SIG-M5 (cell line): ENCODE results near the gene SLC12A3.
"Not testable (repeated sequence)": the region's sequence is repeated elsewhere in the genome, so short reads cannot be mapped to it uniquely, and the experiment has no call there.

ENCODE experiments used
- DNase-seq: peaks from one replicate; lab custom pipeline; 2025; lab: John Stamatoyannopoulos, UW

SLC12A3 gene

GRCh38 chr16:56921571-56921970, 56.6 kb downstream of the SLC12A3 start:
- no peak for DNase-seq

GRCh38 chr16:56923481-56924091, 58.6 kb downstream of the SLC12A3 start:
- DNase-seq = no peak

GRCh38 chr16:56927471-56927870, 62.5 kb downstream of the SLC12A3 start:
- DNase-seq = no peak

DNA sequence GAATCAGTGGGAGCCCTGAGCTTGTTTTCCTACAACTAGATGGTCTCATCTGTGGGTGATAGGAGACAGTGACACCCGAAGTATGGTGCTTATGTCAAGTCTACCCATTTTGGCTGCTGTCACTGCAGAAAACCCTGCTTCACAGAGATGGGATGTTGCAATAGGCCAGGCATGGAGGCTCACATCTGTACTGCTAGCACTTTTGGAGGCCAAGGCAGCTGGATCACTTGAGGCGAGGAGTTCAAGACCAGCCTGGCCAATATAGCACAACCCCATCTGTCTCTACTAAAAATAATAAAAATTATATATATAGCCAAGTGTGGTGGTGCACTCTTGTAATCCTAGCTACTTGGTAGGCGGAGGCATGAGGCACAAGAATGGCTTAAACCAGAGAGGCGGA, 64.6 kb downstream of the SLC12A3 start:
- no peak for DNase-seq

DNA sequence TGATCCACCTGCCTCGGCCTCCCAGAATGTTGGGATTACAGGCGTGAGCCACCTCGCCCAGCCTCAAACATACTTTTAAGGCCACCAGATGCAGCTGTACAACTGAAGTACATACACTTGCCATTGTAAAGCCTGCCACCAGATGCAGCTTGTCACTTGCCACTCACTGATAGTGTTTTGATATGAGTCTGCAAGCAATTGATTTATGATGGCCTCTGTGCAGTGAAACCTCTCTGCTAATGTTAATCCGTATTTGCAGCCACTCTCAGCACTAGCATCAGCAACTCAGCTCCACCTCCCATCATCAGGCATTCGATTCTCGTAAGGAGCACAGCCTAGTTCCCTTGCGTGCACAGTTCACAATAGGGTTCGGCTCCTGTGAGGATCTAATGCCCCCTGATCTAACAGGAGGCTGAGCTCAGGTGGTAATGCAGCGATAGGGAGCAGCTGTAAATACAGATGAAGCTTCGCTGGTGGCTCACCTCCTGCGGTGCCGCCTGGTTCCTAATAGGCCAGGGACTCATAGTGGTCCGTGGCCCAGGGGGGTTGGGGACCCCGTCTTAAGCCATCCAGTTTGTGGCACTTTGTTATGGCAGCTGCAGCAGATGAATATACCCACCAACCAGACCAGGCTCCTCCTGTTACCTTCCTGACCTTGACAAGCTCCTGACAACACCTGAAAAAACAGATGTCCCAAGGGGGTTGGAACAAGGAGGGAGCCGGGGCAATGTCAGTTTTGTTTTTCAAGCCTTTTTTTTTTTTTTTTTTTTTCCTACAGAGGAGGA, 65.7 kb downstream of the SLC12A3 start:
- no peak for DNase-seq

DNA sequence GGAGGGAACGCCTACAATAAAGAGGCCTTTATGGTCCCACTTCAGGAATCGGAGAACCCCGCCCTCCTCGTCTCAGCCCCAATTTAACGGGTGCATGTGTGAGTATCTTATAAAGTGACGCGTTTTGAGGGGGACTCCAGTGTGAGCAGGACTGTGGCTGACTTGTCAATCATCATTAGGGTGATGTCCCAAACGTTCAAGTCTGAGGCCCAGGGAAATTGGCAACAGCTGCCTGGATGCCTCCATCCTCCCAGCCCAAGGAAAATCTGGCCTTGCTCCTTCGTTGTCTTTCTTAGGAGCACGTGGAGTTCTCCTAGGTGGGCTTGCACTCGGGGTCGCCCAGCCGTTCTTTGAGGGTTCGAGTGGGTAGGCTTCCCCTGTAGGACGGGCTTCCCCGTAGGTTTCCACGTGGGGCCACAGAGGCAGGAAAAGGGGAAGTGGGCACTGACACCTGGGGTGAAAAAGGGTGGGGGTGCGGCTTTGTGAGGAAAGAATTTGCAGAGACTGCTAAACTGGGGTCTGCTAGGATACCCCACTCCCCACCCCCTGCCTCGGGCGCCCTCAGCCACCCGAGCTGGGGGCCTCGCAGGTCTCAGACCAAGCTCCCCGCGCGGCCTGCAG, 66.4 kb downstream of the SLC12A3 start:
- DNase-seq = no peak

DNA sequence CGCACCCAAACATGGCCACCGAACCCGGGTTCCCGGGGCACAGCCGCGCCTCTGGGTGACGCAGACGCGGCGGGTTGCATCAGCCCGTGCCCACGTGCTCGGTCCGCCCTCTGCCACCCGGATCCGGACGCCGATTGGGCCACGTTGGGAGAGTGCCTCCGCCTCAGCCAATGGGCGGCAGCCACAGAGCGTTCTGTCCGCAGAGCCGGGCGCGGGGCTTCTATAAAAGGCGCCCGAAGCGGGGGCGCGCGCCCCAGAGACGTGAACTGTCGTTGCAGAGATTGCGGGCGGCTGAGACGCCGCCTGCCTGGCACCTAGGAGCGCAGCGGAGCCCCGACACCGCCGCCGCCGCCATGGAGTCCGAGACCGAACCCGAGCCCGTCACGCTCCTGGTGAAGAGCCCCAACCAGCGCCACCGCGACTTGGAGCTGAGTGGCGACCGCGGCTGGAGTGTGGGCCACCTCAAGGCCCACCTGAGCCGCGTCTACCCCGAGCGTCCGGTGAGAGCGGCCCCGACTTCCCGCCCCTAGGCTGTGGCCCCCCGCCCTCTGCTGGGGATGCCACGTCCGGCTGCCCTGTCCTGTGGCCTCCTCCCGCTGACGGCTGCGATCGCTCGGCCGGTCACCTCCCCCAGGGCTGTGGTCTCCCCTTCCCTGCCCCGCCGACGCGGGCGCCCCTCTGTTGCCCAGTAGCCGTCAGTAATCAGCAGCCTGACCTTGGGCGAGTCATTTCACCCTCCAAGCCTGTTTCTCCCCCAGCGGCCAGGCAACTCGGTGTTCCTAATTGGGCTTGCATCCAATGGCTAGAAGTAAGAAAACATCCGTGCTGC, 67.1 kb downstream of the SLC12A3 start, which contains the start of gene HERPUD1:
HERPUD1 (plus strand) TSS at position 251 of the 829 bp plus-strand sequence; CDS start at position 354, 103 bp downstream.
- DNase-seq = peak; percentile 85

- peak; percentile 27 for DNase-seq
Observed at GRCh38 chr16:56932721-56933619, 68.0 kb downstream of the SLC12A3 start.

- DNase-seq = no peak
Observed at GRCh38 chr16:56933828-56934598, 69.0 kb downstream of the SLC12A3 start.

GRCh38 chr16:56934599-56935145, 69.7 kb downstream of the SLC12A3 start:
- DNase-seq = not testable (repeated sequence)

GRCh38 chr16:56935201-56935600, 70.2 kb downstream of the SLC12A3 start:
- no peak for DNase-seq

- DNase-seq = no peak
Observed at GRCh38 chr16:56936491-56936890, 71.5 kb downstream of the SLC12A3 start.

DNA sequence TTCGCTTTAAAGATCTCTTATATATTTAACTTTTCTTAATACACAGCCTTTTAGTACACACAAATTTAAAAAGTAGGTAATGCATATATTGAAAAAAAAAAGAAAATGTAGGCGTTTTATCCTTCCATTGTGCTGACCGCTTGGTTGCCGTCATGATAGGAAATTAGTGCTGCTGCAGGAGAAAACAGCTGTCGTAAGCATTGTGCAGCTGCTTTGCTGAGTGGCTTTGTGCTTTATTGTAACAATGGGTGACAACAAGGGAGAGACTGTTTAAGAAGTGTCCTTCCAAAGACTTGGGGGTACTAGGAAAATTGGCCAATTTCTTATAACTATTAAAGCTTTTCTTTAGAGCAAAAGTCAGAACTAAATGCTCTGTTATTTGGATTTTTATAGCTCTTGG, 71.9 kb downstream of the SLC12A3 start:
- no peak for DNase-seq

GRCh38 chr16:56938664-56939513, 73.9 kb downstream of the SLC12A3 start:
- DNase-seq = no peak

DNA sequence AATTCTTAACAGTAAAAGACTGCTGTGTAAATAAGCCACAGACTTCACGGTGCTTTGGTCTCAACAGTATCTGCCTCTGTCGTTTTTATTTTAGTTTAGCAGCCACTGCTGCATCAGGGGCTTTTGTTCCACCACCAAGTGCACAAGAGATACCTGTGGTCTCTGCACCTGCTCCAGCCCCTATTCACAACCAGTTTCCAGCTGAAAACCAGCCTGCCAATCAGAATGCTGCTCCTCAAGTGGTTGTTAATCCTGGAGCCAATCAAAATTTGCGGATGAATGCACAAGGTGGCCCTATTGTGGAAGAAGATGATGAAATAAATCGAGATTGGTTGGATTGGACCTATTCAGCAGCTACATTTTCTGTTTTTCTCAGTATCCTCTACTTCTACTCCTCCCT, 74.8 kb downstream of the SLC12A3 start:
- DNase-seq = no peak

GRCh38 chr16:56941092-56941491, 76.1 kb downstream of the SLC12A3 start:
- no peak for DNase-seq

- no peak for DNase-seq
Observed at GRCh38 chr16:56941856-56942331, 76.9 kb downstream of the SLC12A3 start.

GRCh38 chr16:56943761-56944375, 78.9 kb downstream of the SLC12A3 start:
- DNase-seq = no peak
